ENCODE data around the gene RAB4A. TPM values are rescaled to one million over a fixed set of nuclear protein-coding genes. Genes with fewer than 3 reads are reported as not detected.
A peak's percentile ranks its signal among the peaks of the same experiment; 100 is the strongest.
"Not testable (repeated sequence)": the region's sequence is repeated elsewhere in the genome, so short reads cannot be mapped to it uniquely, and the experiment has no call there.

RAB4A gene
- polyA plus RNA-seq, 10 donors = 48.2 to 63.0 (median 55.2) TPM

DNA sequence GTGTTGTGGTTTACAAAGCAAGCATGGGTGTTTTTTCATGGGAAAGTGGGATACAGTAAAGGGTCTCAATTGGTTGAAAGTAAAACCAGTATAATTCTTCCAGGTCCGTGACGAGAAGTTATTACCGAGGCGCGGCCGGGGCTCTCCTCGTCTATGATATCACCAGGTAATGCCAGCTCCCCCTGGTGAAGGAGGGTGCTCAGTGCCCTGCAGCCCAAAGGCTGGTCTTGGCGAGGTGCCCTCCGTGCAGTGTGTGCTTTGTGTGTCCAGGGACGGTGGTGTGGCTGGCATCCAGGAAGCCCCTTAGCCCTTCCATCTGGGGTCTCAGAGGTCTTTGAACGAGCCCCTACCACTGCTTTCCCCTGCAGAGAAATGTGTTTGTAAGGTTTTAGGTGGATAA is 24.8 kb downstream of the RAB4A start:
- no peak for DNase-seq

DNA sequence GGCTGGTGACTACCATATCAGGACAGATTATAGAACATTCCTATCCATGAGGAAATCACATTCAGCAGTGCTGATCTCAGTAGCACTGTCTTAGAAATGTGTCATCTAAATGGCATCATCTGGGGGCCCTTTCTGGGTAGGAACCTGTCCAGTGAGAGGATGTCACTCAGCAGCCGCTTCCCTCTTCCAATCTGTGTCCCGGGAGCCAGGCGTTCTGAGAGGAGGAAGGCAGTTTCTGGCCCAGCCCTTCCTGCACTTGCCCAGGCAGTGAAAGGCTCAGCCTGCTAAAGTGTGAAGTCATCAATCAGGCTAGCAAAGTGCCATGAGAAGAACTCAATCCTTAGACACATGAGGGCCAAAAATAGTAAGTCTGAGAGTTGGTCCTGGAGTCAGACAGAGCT is 25.6 kb downstream of the RAB4A start:
- peak; percentile 12 to 45 (median 13) for DNase-seq

DNA sequence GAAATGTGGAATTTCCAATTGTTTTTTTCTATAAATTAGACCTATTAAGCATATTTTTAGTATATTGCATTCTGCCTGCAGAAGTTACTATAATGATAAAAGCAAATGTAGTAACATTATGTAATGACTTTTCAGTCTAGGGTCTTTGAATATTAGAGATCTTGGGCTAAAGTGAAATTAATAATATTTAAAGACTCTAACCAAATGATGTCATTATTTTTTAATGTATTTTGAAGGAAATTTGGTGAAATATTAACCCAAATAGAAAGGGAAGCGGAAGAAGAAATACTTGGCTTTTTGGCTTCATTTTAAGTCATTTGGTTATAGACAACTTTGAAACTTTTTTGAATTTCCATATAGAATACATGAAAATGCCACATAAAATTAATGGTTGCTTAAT is 26.8 kb downstream of the RAB4A start:
- no peak for DNase-seq

DNA sequence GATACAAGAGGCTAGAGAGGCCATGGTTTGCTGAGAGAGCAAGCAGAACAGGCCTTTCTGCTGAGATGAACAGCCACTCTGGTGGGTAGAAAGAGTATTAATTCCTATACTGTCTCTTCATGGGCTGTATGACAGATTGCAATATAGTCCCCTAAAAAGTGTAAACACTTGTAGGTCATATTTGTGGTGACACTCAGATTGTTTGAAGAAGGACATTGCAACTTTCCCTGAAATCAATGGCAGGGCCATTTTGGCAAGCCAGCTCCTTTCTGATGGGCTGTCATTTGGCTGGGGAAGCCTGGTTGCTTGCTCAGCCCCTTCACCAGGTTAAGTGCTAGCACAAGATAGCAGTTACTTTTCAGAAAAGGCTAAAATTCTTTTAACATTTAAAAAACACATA is 27.5 kb downstream of the RAB4A start:
- DNase-seq = no peak

DNA sequence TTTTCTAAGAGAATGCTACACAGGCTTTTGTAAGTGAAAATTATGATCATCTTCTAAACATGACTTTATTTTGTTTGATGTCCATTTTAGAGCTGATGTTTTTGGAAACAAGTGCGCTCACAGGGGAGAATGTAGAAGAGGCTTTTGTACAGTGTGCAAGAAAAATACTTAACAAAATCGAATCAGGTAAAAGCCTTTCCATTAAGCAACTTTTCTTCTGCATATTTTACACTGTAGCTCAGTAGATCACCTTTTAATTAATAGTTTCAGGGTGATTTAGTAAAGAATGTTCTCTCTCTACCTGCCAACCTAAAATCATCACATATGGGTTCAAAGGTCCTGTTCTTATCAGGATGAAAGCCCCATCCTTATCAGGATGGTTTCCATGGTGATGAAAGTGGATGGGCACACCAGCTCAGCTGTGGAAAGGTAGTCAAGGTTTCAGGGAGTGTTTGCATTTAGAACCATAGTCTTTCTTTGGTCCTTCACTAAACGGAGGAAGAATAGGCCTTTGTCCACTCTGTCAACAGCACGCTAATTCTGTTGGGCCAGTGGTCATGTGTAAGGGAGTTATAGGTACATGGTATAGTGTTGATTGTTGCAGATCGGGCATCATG is 28.1 kb downstream of the RAB4A start:
- DNase-seq = no peak

DNA sequence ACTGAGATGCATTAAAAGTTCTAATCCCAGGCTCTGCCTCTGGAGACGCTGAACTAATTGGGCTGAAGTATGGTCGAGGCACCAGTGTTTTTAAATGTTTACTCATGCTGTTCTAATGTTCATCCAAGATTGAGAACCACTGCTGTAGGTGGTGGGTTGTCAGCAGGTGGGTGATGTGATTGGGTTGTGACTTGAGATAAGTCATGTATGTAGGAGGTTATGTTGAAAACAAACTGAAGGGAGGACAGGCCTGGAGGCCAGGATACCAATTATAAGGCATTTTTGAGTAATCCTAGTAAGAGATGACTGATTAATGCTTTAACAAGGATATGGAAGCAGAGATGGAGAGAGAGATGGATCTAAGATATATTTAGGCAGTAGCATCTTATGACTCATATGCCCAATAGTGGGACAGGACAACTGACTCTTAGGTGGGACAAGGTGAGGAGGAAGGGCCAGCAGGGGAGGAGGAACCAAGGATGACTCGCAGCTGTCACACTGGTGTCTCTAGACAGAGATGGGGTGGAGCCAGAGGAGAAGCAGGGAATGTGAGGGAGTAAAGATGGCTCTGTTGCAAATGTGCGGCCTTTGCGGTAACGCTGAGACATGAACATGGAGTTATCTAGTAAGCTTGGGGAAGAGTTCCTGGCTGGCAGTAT is 29.3 kb downstream of the RAB4A start:
- no peak for DNase-seq

DNA sequence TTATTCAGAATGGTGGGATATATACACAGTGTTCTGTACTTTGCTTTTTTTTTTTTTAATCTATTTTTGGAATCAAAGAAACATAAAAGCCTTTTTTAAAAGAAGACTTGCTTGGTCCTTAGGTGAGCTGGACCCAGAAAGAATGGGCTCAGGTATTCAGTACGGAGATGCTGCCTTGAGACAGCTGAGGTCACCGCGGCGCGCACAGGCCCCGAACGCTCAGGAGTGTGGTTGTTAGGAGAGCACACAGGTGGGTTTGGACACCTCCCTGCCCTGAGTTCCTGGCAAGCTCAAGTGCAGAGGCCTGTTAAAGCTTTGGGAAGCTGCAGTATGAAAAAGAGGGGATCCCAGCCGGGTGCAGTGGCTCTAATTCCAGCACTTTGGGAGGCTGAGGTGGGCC is 31.8 kb downstream of the RAB4A start:
- DNase-seq = no peak

DNA sequence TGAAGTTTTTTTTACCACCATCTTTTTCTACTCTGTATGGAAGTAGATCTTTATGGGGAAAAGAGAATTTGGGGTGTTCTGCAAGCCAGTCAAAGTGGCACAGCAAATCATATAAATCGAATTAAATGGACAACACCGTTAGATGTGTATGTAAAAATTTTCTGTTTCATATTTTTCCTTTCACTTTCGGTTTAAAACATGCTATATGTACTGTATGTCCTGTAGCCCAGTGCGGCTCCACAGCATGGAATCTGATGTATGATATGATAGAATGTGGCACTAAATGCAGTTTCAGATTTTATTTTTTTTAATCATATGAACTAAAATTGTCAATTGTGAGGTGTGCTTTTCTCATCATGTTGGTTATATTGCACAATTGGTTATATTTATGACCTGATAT is 32.9 kb downstream of the RAB4A start:
- DNase-seq = no peak

DNA sequence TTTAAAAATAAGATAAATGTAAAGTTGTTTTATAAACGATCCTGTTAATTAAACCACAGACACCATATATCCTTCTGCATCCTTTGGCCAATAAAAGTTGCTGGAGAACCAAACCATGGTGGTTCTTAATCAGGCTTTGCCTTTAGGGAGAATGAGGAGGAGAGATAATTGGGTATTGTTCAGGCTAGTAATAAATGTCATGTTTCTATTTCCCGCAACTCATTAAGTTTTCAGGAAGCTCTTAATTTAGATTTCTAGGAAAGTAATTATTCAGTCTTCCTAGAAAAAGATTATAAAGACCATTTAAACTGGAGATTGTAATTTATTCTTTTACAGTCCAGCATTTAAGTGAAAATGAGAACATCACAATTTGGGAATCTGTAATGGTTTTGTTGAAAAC is 34.5 kb downstream of the RAB4A start:
- DNase-seq = no peak

DNA sequence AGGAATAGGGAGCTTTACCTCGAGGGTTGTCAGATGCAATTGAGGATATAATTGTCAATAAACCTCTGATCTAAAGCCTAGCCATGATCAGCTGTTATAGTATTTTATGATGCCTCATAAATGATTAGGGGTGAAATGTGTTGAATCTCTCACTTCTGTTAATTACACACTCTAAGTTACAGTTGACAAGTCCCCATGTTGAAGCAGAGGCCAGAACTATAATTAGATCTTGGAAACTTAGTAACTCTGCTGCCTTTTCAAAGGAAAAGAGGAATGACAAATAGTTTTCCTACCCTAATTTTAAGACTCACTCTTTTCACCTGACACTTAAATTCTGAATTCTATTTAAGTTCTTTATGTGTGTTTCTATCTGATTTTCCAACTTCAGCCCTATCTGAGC is 38.2 kb downstream of the RAB4A start:
- DNase-seq = no peak

DNA sequence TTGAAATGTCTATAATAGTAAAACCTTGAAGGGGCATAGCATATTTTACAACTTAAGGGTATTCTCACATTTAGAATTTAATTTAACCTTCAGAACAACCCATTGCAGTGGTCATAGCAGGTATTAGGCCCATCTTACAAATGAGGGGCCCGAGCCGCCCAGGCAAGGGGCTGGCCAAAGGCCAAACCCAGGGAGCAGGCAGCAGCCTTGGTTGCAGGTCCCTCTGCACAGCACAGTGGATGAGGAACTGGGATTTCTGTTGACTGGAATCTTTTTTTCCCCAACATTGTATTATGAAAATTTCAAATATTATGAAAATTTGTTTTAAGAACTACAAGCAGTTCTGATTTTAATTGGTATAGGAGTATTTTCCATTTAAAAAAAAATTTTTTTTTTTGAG is 38.8 kb downstream of the RAB4A start:
- DNase-seq = no peak

DNA sequence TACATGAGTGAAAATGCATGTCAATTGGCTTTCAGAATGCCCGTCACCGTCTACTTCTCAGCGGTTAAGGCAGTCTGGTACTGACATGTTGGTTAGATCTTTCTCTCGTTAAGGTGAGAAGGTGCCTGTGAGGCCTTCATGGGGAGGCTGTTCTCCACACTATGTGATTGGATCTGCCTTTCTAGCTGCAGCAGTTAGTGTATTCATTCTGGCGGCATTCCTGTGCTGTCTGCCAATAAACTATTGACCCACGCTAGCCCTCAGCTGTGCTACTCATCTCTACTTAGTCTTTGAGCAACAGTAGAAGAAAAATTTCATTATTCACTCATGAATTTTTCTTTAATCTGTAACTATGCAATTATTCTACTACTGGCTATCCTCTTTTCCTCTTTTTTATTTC is 39.9 kb downstream of the RAB4A start:
- peak; percentile 3 to 52 (median 48) for DNase-seq

DNA sequence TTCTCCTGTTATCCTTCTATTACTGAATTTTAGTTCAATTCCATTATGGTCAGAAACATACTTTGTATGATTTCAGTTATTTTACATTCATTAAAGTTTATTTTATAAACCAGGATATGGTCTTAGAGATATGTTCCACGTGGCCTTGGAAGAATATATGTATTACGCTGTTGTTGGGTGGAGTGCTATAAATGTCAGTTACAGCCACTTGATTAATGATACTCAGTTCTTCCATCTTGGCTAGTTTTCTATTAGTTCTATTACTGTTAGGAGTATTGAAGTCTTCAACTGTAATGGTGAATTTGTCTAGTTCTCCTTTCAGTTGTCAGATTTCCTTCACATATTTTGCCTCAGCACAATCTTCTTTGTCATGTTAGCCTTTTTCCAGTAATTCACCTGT is 45.3 kb downstream of the RAB4A start:
- no peak for DNase-seq

DNA sequence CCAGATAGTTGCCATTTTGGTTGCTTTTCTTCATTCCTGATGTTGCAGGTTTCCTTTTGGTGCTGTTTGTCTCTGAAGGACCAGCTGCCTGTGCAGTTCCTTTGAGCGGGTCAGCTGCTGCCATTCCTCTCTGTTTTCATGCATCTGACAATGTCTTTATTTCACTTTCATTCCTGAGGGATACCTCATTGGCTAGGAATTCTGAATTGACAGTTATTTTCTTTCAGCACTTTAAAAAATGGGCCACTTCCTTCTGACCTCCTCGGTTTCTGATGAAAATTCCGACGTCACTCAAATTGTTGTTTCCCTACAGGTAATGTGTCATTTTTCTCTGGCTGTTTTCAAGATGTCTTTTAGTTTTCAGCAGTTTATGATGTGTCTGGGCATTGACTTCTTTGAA is 47.1 kb downstream of the RAB4A start:
- DNase-seq = peak in 1 of 3 donors; percentile 1

DNA sequence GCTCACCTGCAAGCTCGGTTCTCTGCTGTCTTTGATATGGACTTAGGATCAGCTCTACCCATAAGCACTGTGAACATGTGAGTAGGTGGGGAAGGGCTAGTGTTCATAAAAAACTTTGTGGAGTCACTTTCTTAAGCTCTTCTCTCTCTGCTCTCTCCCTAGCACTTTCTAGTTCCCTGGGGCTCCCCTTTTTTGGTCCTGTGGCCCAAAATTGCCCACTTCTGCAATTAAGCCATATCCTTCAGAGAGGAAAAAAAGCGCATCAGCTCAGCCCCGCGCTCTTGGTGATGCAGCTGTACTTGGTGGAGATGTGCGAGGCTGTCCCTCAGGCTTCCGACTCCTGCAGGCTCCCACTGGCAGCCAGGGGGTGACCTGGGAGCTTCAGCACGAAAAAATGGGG is 48.6 kb downstream of the RAB4A start:
- DNase-seq = no peak

DNA sequence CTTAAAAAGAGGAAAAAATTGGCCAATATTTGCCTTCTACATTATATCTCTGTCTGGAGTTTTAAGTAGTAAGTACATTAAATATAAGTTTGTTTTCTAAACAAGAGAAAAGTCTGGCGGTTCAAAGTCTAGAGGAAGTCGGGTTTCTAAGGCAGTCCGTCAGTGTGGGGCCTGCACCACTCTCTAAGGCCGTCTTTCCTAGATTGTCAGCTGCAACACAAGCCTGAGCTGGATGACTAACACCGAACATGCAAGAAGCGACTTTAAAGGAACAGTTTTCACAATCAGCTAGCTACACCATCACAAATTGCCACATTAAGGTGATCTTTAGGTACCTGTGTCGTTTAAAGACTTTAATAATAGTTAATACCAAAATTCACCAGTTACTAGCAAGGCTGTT is 52.3 kb downstream of the RAB4A start:
- DNase-seq = no peak

DNA sequence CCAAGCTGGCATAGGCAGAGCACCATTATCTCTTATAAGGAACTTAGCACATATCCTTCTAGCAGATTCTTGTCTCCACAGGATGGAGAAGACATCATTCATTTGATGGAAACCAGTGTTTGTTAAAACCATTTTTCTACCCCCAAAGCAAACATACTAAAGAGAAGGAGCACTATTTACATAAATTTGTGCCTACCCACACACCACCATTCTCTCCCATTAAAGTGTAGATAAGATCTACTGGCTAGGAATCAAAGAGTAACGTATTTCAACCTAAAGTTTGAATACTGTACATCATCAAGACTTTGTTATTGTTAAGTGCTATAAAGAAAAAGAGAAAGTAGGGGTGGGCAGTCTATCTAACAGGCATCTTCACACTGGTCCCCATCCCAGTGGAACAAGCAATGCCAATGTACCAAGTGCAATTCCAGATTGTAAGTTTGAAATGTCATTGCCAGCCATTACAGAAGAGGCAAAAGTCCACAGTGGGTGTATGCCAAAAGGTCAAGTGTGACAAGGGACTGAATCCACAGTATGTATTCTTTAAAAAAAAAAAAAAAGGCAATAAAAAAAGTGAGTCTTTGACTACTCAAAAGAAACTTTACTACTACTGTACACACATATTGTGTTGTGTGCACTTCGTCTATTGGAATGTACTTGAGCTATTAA is 53.1 kb downstream of the RAB4A start:
- no peak for DNase-seq

DNA sequence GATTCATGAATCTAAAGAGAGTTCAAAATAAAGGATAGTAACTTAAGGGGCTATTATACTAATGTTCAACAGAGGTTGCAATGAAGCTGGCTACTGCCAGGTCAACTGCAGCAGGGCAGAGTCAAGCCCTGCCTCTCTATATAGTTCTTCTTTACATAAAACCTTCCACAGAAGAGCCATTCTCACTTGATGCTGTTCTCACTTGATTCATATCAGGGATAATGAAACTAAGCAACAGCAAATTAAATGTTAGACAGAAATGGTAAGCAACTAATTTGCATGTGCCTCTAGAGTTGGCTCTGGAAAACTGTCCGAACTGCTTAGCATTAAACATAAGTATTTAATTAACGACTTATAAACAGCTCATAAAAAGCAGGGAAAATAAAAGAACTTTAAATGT is 54.5 kb downstream of the RAB4A start:
- DNase-seq = no peak

DNA sequence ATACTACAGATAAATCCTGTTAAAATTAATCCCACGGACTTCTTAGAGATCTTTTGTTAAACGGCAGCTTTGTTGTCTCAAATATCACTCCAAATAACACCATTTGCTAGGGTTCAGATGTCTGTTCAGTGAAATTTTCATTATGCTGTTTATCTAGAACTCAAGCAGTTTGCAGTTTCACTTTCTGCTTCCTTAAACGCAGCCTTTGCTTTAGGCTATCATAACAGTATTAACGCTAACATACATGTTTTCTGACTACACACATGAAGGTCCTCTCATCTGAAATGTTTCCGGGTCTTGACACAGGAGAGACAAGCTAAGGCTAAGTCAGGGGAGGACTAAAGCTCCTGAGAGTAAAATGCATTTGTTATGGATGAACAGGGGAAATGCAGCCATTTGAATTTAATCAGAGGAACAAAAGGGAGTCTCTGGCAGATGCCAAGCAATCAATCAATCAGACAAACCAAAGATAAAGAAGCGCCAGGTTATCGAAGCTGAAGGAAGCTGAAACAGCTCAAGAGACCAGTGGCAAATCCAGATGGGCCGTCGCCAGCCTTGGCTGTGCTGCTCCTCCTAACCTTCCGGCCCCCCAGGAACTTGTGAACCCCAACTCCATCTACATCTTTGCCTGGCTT is 55.1 kb downstream of the RAB4A start:
- no peak for DNase-seq

DNA sequence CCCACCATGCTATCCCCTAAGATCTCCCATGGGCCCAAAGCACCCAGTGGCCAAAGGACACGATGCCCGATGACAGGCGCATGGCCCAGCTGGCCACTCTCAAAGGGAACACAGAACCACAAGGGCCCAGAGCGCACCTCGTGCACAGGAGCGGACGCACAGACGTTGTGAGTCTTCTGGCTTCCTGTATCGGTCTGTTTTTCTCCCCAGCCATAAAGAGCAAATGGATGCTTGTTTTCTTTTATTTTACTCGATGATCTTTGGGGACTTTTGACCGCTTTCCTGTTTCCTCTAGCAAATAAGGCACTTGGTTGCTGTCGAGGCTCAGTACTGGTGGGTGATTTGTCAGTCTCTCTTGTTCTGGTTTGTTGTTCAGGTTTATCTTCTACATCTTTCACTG is 55.7 kb downstream of the RAB4A start:
- no peak for DNase-seq

DNA sequence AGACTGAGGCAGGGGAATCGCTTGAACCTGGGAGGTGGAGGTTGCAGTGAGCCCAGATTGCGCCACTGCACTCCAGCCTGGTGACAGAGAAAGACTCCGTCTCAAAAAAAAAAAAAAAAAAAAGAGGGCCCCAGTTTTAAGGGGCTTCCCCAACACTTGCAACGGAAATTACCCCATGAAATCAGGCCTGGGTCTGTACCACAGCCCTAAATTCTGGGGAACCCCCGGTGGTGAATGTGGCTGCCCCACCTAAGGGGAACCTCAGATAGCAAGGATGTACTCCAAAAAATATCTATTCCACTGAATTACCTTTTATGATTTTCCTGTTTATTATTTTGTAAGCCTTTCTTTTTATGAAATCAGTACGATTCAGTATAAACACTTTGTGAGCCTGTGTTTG is 56.9 kb downstream of the RAB4A start:
- not testable (repeated sequence) for DNase-seq

DNA sequence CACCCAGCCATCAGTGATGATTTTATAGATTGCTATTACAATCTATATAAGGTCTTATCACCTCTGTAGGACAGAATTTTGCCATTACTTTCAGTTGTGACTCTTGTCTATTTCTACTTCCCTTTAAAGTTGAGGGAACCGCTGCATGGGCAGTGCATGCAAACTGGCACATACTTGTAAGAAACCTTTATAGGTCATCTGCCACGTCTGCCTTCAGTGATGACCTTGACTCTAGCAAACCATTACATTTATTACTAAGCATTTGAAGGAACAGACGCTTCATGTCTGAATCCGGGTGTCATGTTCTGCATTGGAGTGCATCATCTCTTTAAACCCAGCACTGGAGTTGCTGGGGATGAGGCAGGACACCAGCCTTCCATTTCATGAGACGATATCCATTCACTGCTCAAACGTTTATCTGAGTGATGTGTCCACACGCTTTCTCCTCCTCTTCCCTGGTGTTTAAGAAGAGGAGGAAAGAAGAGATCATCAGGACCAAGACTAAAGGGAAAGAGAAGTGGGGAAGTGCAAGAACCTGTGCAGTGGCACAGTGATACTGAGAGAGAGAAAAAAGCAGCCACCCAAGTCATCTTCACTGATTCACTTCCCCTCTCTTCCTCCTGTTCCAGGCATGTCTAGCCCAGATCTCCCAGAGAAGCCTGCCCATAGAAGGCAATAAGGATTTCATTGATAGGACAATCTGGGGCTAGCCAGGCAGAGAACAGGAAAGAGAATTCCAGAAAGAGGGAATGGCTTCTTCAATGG is 57.9 kb downstream of the RAB4A start:
- DNase-seq = no peak

All from muscle of back (tissue), 11 donors.